Gastrocnemius medialis (tissue), 4 donors: Measurements from ENCODE around the gene ANKRD22.

Experiments
- CTCF ChIP-seq, 5 experiments: fragments of 450-650 bp in 3 of 5; fragments of 200-600 bp in 2 of 5; sonication (generic) in 2 of 5; IDR thresholded peaks in 4 of 5; conservative IDR thresholded peaks in 1 of 5; 1 replicate in 4 of 5; 2 replicates in 1 of 5; pipeline ENCODE4 v1.5.1; 2016 to 2019; ENCODE audit warnings: antibody characterized with exemption in 5 of 5, mild to moderate bottlenecking in 3 of 5, moderate library complexity in 3 of 5
- POLR2A ChIP-seq, 2 donors: fragments of 450-650 bp; IDR thresholded peaks; one replicate each; pipeline ENCODE4 v1.6.1; 2017; ENCODE audit warnings: antibody characterized with exemption in 2 of 2, mild to moderate bottlenecking in 2 of 2, moderate library complexity in 2 of 2

GRCh38 chr10:88854684-88855083 is 3.0 kb upstream of the ANKRD22 start:
- TF ChIP-seq CTCF (IDR thresholded peaks at IDR 0.05 in 4 of 5, conservative IDR thresholded peaks at IDR 0.05 in 1 of 5) (no peak), POLR2A (IDR thresholded peaks at IDR 0.05) (no peak)
